GM18519 (cell line): ENCODE results near the gene TWF2.

Source experiments
- ATAC-seq: cut with Tn5 transposase; IDR thresholded peaks from one replicate; pipeline ENCODE4 v1.9.1; 2021; ENCODE audit warnings: mild to moderate bottlenecking, moderate library complexity; ENCODE audit not compliant: unreplicated experiment, low FRiP score

The TWF2 gene

GRCh38 chr3:52208556-52208955 is 30.4 kb downstream of the TWF2 start:
- ATAC-seq = no peak

- no peak for ATAC-seq
Observed at GRCh38 chr3:52205727-52206372, 33.1 kb downstream of the TWF2 start.

- no peak for ATAC-seq
Observed at GRCh38 chr3:52204337-52205073, 34.5 kb downstream of the TWF2 start.

- ATAC-seq = no peak
Observed at GRCh38 chr3:52203701-52204100, 35.3 kb downstream of the TWF2 start.

- no peak for ATAC-seq
Observed at GRCh38 chr3:52202384-52203077, 36.4 kb downstream of the TWF2 start.

GRCh38 chr3:52200981-52201679 is 37.8 kb downstream of the TWF2 start:
- ATAC-seq = no peak

- ATAC-seq = no peak
Observed at GRCh38 chr3:52198643-52199608, 40.0 kb downstream of the TWF2 start.

- peak; percentile 72 for ATAC-seq
Observed at GRCh38 chr3:52197842-52198625, 40.9 kb downstream of the TWF2 start, which contains the start of gene ALAS1. TSS of gene ALAS1 (plus strand) at chr3:52198160. CDS start at chr3:52199242, 1,082 bp downstream.

- ATAC-seq = no peak
Observed at GRCh38 chr3:52197499-52197841, 41.5 kb downstream of the TWF2 start.

GRCh38 chr3:52196977-52197376 is 42.0 kb downstream of the TWF2 start:
- ATAC-seq = no peak

- no peak for ATAC-seq
Observed at GRCh38 chr3:52195823-52196331, 43.1 kb downstream of the TWF2 start.

GRCh38 chr3:52195291-52195597 is 43.7 kb downstream of the TWF2 start:
- no peak for ATAC-seq

- ATAC-seq = no peak
Observed at GRCh38 chr3:52194485-52195290, 44.3 kb downstream of the TWF2 start.

- no peak for ATAC-seq
Observed at GRCh38 chr3:52193065-52193464, 45.9 kb downstream of the TWF2 start.

GRCh38 chr3:52191663-52192062 is 47.3 kb downstream of the TWF2 start:
- ATAC-seq = no peak

GRCh38 chr3:52190294-52191074 is 48.5 kb downstream of the TWF2 start:
- ATAC-seq = no peak

GRCh38 chr3:52188556-52188955 is 50.4 kb downstream of the TWF2 start:
- no peak for ATAC-seq
